RPMI8226 (cell line): ENCODE measurements around the gene ZBTB16.
A peak's percentile ranks its signal among the peaks of the same experiment; 100 is the strongest.

Experiments used
- DNase-seq: peaks from one replicate; pipeline ENCODE4 v3.0.0-alpha.2; 2015

Gene ZBTB16

DNA sequence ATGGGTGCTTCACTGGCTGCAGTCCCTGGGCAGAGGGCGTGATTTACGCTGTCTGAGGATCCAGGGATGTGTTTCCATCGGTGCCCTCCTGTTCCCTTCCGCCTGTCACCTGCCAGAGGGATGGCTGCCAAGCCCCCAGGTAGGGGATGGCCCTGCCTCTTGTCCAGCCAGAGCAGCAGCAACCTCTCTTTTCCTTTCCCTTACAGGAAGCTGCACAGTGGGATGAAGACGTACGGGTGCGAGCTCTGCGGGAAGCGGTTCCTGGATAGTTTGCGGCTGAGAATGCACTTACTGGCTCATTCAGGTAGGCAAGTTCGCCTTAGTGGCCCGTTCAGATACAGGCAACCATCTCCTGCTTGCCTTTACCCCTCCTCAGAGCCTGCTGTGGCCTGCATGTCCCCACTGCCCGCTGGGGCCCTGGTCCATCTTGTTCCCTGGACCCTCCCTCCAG, 96.6 kb downstream of the ZBTB16 start:
- no peak for DNase-seq

- no peak for DNase-seq
These were observed 97.3 kb downstream of the ZBTB16 start for GRCh38 chr11:114156782-114157181.

DNA sequence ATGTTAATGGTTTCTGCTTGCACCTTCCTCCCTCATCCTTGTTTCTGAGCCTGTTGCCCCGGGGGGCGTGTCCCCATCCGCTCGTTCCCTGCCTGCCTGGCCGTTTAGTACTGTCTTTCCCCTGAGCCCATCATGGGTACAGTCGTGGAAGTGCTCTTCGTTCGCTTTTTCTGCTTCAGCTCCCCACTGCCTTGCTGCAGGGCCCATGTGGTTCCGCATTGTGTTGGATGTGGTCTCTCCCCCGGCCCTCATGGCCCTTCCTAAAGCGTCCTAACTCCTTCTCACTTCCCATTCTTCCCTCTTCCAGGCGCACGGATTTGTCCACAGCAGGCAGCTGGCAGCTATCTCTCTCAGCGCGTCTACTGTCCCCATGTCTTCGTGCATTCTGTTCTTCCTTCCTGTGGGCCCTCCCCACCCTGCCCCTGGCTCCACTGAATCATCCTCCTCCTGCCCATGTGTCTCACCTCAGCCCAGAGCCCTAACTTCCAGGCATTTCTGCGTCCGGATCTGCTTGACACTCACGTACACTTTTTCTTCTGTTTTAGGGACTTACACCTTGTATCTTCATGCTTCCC, 98.1 kb downstream of the ZBTB16 start:
- DNase-seq, result no peak

GRCh38 chr11:114158421-114158820, 98.9 kb downstream of the ZBTB16 start:
- DNase-seq, result no peak

DNA sequence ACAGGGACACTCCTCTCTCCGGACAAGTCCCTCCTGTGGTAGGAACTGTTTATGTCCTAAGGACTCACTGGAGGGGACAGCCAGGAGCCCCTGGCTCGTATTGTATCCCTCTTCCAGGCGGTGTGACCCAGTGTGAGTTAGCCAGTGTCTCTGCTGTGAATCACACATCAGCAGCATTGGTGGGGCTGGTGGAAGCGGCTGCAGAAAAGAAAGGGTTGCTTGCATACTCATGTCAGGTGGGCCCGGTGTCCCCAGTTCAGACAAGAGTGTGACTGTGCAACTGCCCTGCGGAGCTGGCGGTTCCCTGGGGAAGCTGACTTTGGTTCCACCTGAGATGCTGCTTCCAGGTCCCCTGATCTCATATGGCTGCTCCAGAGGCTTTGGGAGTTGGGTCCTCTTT, 99.4 kb downstream of the ZBTB16 start:
- no peak for DNase-seq

DNA sequence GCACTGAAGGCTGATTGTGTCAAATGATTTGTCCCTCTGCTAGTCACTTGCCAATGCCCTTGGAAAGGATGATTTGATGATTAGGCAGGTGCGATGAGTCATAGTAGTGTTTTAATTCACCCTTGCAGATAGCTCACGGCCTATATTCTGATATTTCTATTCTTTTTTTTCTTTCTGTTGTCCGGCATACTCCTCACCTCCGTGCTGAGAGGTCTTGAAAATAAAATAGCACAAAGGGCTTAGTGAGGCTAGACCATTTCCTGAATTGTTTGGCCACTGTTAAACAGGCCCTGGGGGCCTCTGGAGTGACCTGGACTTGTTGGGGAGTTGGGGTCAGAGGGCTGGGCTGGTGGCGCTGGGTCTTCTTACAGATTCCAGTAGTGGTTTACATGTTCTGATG, 99.8 kb downstream of the ZBTB16 start:
- no peak for DNase-seq

GRCh38 chr11:114159802-114160632, 100.5 kb downstream of the ZBTB16 start:
- DNase-seq, result peak; percentile 100

GRCh38 chr11:114160894-114161293, 101.4 kb downstream of the ZBTB16 start:
- no peak for DNase-seq

- DNase-seq, result no peak
These were observed 102.2 kb downstream of the ZBTB16 start for GRCh38 chr11:114161486-114162250.

- DNase-seq, result no peak
These were observed 103.2 kb downstream of the ZBTB16 start for GRCh38 chr11:114162719-114163123.

GRCh38 chr11:114163229-114163631, 103.7 kb downstream of the ZBTB16 start:
- no peak for DNase-seq

DNA sequence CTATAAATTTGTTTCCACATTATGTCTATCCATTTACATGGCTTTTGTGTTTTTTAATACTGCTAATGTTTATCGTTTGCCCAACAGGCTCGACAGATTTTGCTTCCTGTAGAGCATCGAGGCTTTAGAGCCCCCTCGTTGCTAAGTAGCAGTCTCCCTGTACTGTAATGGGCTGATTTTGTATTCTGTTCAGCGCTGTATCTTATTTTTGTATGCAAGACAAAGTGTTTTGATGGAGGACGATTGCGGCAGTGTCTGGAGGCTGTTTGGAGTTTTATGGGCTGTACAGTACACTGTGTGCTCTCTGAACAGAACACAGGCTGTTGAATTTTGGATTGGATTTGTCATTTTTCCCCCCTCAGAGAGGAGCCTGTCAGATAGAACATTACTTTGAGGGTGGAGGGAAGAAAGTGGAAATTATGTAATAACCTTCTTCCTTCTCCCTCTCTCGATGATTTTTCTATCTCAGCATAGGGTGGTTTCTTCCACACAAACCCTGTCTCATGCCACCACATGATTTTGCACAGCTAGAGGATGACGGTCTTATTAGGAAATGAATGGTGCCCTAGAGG, 104.4 kb downstream of the ZBTB16 start:
- no peak for DNase-seq

- DNase-seq, result no peak
These were observed 105.0 kb downstream of the ZBTB16 start for GRCh38 chr11:114164546-114164945.

- DNase-seq, result no peak
These were observed 106.1 kb downstream of the ZBTB16 start for GRCh38 chr11:114165326-114166230.

DNA sequence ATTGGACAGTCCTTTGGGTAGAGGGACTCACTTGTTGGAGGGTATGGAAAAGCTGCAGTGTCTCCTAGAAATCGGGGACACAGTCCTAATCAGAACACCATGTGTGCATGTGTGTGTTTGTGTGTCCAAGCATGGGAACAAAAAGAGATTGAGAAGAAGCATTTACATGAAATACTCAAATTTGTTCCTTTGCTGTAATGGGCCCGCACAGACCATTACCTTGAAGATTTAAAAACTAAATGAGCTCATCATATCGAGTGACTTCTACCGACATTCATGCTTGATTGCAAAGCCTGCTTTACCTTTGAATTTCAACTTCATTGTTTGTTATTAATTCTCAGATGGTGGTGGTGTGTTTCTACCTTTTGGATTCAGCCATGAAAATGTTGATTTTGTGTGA, 106.9 kb downstream of the ZBTB16 start:
- no peak for DNase-seq

DNA sequence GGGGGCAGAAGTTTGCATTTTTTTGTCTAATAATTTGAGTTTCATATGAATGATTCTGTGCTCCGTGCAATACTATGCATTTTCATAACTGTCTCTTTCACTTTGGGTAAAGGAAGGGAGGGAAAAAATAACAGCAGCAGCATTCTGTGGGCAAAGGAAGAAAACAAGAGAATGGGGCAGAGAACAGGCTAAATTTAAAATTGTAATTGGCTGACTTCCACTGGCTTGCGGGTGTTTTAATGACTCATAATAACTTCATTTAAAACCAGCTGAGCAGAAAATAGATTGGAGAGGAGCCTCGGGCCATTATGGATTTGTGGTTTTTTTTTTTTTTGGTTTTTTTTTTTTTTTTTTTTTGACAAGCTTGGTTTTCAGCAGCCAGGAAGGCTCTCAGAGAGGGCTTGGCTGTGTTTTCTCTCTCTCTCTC, 107.4 kb downstream of the ZBTB16 start:
- DNase-seq, result peak; percentile 90

DNA sequence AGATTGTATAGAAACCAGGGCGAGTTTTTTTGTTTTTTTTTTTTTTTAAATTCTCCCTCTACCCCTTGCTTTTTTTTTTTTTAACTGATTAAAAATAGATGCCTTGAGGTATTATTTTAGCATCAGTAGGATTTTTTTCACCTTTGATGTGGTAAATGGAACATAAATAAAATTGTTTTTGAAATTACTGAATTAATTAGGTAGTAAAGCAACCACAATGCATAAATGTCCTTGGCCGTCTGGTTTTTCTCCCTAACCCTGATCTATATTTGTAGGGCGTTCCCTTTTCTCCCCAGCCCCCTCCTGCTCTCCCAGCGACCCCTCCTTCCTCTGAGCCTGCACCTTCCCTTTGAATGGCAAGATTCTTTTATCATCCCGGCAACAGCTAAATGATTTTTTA, 107.8 kb downstream of the ZBTB16 start:
- DNase-seq, result no peak

DNA sequence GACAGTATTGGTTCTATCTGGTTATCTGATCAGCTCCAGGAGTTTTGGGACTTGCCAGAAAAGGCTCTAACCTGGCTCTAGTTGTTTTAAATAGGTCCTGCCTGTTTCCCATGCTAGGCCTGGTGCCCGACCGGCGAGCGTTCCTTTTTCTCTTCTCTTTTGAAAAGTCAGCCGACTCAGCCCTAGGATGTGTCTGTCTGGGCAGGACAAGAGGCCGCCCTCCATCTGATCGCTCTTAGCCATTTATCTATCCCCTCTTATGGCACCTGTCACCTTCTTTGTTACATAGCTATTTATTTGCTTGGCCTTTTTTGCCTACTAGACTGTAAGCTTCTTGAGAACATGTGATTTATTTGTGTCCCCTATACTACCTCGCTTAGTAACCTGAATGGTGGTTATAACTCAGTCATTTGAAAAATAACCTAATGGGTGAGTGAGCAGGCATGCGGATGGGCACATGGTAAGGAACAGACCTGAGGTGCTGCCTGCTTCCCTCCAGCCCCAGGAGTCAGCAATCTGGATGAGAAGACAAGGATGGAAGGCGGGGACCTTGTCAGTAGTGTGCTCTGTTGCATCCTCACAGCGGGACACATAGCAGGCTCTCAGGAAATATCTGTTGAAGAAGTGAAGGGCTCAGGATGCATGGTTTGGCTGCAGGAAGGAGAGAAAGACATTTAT, 108.4 kb downstream of the ZBTB16 start:
- DNase-seq, result no peak

DNA sequence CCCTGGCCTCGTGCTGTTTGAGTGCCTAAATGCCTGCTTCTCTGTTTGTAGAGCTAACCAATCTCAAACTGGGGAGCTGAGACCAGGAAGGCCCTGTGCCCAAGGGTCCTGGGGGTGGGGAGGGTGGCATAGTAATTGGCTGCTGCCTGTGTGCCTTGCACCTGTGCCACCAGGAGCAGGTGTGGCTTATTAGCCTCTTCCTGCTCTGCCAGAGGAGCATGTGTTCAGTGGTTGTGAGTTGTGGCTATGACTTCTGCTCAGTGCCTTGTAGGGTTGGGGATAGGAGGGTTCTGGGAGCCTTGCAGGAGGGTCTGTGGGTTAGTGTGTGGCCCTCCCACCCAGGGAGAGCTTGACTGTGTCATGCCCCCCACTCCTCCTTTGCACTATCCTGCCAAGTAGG, 109.2 kb downstream of the ZBTB16 start:
- peak; percentile 41 for DNase-seq

DNA sequence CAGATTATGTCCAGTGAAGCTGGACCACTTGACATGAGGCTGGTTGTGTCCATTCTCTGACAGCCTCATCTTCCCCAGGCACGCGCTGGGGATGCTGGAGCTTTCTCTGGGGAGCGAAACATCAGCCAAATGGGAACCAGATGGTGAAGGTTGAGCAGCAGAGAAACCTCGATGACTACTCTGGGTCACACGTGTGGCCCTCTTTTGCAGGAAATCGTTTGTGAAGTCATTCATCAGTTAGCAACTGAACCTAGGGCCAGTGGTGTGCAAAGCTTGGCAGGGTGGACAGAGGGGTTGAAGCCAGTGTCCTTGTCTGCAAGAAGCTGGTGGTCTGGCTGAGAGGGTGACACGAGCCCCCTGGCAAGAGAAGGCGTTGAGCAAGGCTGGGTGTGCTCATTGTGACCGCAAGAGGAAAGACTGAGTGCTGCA, 109.8 kb downstream of the ZBTB16 start:
- no peak for DNase-seq

DNA sequence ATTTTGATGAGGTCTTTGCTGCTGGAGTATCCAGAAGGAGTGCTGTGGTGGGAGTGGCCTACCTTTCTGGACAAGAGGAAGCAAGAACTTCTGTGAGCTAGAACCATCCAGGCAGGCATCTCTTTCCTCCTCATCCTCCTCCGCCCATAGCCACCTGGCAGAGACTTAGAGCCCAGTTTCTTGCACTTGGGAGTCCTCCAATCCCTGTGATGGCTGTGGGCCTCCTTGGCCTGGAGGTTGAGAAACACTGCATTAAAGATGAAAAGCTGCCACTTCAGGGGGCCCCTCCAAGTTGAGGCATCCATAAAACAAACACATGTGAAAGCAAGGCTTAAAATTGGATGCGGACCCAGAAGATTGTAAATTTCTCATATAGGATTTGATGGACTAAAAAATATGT, 110.3 kb downstream of the ZBTB16 start:
- no peak for DNase-seq

DNA sequence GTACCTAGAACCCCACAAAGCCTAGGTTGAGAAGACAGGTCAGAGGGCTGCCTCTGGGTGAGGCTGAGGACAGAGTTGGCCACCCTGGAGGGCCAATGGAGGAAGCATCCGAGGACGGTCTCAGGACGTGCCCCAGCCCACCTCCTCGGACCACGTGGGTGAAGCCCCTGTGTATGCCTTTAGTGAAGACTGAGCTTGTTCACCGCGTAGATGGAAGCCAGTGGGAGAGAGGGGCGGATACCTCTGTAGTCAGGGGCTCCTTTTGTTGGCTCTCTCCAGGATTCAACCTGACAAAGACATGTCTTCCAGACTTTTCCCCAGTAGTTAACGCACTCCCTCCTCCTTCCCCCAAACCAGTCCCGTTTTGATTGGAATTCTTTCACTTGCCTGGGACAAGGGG, 110.7 kb downstream of the ZBTB16 start:
- no peak for DNase-seq
